GM18870 (cell line): ENCODE measurements around the gene RAB15.

ENCODE experiments used
- ATAC-seq: cut with Tn5 transposase; IDR thresholded peaks from one replicate; pipeline ENCODE4 v1.9.1; 2021; ENCODE audit warnings: moderate library complexity; ENCODE audit not compliant: unreplicated experiment

Gene RAB15

DNA sequence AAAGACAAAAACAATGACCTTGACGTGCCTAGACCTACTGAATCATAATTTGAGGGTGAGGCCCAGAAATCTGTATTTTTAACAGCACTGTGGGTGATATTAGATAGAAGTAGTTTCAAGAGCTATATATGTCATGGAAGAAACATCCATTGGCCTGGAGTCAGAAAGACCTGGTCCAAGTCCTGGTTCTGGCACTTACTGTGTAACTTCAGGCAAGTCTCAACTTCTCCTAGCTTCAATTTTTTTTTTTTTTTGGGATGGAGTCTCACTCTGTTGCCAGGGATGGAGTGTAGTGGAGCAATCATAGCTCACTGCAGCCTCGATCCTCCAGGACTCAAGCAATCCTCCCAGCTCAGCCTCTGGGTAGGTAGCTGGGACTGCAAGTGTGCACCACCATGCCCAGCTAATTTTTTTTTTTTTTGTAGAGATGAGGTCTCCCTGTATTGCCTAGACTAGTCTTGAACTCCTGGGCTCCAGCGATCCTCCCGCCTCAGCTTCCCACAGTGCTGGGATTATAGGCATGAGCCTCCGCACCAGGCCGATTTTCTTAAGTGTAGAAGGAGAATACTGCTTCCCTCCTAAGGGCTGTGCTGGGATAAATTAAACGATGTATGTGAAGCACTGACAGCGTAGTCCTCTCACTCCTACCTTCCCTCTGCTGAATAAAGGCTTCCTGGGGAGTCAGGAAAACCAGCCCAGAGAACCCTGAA lies 15.3 kb downstream of the RAB15 start:
- no peak for ATAC-seq

DNA sequence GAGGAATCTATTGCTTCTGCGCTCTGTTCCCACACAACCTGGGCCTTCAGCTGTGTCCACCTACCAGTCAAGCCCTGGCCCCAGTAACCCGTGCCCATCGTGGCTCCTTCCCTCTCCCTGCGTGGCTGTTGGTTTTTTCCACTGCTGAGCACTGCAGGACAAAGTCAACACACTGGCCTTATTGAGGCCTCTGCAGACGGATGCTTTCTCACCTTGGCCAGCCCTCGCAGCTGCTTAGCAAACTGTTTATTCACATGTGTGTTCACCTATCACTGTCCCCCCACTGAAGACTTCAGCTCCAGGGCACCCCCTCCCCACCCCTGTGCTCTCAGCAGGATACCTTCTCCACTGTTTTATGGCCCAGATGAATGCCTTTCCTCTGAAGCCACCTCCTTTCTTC lies 16.8 kb downstream of the RAB15 start:
- ATAC-seq = no peak

DNA sequence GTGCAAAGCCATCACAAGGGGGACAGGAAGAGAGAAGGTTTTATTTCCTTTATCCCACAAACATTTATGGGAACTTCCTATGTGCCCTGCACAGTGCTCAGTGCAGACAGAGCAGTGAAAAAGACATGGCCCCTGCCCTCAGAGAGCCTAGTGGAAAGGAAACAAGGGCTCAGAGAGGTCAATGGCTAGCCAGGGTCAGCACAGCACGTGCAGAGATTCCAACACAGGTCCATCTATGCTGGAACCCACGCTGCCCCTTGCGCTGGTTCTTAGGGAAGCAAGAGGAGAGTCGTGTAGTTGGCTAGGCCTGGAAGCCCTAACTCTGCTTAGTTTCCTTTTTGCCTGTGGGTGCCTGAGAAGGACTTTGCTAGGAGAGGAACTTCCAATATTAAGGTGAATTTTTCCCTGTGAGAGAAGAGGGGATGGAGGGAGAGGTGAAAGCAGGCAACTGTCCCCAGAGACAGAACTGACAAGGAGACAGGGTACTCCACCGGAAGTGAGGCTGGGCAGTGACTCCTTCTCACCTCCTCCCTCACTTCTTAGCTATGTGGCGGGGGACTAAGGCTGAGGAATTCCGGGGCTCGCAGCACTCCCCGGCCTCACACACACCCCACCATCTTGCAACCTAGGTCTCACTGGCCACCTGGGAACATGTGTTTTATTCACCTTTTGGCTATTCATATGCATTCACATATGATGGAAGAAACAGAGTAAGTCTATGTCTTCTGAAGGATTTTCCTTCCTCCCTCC lies 17.5 kb downstream of the RAB15 start:
- no peak for ATAC-seq

DNA sequence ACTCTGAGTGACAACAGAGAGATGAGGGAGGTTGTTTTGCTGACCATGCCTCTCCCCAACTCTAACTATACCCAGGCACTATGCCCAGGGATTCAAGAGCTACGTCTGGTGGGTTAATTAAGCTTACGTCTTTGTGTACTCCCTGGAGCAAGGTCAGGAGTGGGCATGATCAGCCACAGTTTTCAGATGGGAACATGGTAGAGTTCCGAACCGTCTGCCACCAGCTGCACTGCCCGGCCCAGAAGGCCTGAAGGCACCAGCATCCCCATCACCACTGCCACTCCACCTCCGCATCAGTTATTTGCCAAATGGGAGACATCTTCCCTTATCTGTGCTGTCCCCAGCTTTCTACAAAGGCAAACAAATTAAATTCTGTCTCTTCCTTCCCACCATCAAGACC lies 18.5 kb downstream of the RAB15 start:
- ATAC-seq = no peak

DNA sequence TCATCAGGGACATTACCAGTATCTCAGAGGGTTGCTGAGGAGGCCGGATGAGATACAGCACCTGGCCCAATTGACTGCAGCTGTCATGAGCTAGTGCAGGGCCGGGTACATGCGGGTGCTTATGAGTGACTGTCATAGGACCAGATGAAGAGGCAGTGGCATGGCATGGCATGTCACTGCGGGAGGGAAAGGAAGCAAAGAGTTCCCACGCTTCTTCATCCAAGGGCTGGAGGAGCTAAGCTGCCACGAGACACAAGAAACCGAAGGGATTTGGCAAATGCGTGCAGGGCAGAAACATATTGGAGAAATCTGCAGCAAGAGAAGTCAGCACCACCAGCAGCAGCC lies 18.9 kb downstream of the RAB15 start:
- ATAC-seq = no peak

DNA sequence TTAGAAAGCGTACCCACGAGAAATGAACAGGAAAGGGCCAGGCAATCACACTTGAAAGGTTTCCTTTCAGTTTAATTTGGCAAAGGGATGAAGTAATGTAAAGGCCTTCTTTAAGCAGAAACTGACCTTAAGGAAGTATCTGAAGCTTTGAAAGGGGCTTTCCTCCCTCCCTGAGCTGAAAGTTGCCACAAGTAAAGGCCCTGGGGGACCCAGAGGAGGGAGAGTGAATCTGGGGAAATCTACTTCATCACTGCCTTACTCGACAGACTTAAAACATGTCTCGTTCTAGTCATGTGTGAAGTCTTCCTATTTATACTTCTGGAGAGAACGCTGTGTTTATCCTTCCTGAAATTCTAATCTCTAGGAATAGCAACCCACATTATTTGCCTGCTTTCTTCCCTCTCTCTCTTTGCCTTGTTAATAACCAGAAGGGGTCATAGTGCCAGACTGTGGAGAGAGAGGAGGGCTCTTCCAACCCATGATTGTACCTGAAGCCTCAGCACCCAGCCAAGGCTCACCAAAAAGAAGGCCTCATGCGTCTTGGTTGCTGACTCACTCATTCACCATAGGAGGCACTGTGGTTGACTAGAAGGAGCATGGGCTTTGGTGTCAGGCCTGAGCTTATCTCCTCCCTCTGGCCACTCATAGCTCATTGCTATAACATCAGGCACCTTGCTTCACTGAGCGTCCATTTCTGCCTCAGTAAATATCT lies 19.4 kb downstream of the RAB15 start:
- peak; percentile 66 for ATAC-seq

DNA sequence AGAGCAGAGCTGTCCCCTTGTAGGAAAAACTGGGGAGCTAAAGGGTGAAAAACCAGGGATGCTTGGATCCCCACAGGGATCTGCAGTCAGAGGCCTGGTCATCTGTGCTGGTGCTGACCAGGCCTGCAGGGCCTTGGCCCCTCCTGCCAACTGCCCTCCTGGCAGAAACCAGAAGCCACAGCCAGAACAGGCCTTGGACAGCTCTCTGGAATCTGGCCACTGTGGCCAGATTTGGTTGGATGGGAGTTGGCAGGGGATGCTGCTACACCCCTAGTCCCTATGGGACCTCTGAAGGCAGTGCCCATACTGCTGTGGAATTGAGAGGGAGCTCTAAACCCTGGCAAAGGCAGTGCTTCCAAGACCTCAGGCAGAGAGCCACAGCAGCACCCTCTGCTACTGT lies 20.4 kb downstream of the RAB15 start:
- no peak for ATAC-seq

DNA sequence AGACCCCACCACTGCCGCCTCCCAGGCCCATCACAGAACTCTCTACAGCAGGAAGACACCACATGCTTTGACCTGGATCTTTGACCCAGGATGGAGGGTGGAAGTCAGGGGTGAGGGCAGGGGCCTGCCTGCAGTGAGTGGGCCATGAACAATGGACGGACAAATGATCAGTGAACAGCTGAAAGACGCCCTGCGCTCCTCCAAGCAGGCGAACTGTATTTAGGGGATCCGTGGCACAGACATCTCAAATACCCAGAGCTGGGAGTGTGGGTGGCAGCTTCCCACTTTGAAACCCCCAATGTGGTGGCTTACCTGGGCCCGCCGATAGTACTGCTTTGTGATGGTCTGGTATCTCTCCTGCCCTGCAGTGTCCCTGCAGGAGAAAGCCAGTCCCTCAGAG lies 20.8 kb downstream of the RAB15 start:
- ATAC-seq = no peak

DNA sequence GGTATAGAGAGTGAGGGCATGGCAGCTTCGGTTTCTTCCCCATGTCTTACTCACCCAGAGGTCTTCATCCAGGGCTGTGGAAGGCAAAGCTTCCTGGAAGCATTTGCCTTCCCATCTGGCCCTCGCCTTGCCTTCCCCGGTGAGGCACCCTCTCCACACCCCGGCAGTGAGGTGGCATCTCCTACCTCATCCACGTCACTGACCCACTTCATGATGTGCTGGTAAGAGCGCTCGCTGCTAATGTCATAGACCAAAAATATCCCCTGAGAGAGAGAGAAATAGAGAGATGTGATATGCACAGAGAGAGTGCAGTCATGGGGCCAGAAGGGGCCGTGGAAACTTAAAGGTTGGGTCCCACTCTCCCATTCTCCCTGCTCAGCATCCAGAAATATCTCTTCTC lies 21.2 kb downstream of the RAB15 start:
- no peak for ATAC-seq

DNA sequence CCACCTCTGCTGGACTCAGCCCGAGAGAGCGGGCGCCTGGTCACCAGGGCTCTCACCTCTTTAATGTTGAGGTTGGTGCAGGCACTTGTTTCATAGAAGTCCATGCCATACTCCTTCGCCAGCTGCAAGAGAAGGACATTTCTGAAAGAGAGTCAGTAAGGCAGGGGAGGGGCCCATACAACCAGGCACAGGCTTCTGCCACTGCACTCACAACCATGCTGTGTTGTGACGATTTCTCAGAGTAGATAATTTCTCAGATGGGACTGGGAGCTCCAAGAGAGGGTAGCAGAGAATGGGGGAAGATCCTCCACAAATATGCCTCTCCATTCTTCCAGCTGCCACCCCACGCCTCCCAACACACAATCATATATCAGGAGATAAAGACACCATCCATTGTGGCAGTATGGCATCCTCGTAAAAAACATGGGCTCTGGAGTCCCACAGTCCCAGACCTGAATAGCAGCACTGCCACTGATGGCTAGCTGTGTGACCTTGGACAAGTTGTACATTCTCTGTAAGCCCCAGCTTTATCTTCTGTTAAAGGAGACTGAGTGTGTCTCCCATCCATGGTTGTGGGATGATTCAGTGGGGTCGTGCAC lies 23.4 kb downstream of the RAB15 start:
- no peak for ATAC-seq

DNA sequence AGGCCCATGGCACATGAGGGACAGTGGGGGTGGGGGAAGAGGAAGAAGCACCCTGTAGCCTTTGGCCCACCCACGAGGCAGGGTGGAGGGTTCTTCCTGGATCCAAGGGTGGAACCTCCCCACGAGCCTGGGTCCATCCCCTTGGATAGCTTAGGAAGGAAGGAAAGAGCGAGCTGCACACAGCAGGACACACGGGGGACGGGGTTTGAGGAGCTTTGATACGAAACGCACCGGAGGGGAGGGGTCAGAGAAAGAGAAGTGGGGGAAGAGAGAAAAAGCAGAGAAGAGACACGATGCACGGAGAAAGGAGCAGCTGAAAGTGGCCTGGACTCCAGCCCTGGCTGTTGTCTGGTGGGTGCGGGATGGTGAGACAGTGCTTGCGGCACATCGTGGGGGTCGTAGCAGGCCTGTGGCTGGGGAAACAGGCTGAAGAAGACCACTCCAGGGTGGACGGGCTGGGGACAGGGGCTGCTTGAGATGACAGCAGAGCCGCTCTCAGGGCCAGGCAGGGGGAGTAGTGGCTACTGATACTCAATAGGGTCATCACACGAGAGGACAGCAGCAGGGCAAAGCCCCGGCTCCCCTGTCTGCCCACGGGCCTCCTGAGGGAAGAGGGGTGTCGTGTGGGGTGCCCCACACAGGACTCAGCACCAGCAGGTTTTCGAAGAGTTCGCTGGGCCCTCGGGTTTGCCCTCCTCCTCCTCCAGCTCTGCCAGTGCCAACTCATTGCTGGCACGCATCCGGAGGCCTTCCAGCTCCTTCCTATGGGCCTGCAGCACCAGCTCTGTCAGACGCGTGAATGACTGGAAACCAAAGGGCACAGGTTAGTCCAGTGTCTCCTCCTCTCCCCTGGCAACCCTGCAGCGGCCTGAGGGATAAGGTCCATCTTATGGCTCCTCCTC lies 24.2 kb downstream of the RAB15 start:
- ATAC-seq = no peak

DNA sequence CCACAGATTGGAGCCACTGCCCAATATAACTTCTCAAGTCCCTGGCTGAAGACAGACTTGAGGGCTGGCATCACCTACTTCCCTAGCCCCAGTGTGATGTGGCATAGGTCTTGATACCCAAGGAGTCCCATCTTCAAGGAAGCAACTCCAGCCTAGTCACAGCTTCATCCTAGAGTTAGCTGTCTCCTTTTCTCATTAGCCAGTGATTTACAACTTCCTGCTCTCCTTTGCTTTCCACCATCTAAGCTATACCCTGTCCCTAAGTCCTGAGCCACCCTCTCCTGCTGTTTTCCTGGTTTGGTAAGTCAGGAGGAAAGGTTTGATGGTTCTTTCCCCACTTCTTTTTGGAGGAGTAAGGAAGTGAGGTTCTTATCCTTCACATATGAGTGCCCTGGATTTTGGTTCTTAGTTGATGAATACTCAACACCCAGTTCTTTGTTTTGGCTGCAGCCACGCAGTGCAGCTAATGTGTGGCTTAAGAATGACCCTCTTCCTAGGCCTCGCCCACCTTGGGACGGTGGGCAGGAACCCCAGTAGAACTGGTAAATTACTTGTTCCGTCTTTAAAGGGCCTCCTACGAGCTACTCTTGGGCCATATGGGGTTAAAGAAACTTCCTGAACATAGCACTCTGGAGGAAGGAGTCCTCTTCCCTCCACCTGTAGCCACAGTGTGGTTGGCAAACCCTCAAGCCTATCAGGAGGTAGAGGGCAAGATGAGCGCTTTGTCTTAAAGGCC lies 25.7 kb downstream of the RAB15 start:
- ATAC-seq = no peak

DNA sequence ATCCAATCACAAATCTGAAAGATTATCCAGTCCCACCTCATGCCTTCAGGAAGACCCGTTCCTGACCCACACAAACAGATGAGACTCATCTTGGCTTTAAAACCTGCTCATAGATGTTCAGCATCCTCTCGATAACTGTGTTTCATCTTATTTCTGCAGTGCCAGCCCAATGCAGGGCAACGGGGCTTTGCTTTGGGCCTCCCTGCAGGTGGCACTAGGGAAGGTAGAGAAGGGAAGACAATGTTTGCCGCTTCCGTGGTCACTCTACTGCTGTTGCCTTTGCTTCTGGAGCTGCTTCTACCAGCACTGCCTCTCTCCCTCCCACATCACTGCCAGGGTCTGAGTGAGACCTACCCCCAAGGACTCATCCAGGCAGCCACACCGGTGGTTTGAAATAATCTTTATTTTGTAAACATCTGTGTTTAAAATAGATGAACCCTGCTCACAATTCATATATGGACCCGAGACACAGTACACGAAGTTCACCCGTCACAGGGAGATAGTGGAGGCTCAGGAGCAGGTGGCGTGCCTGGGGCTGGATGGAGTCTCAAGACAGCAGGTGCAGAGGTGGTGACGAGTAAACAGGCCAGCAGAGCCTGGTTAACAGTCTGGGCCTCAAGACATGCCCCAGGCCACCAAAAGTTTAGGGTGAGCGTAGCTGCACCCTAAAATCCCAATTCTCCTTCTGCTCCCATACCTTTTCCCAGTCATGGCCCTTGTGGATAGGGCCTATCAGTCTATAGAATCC lies 26.5 kb downstream of the RAB15 start:
- no peak for ATAC-seq

DNA sequence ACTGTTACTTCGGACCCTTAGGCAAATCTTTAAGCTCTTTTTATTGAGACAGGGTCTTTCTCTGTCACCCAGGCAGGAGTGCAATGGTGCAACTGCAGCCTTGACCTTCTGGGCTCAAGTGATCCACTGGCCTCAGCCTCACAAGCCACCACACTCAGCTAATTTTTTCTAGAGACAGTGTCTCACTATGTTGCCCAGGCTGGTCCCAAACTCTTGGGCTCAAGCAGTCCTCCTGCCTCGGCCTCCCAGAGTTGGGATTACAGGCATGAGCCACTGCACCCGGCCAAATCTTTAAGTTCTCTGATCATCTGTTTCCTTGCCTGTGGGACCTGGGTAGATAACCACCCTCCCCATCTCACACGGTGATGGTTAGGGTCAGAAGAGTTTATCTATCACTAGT lies 27.3 kb downstream of the RAB15 start:
- no peak for ATAC-seq

DNA sequence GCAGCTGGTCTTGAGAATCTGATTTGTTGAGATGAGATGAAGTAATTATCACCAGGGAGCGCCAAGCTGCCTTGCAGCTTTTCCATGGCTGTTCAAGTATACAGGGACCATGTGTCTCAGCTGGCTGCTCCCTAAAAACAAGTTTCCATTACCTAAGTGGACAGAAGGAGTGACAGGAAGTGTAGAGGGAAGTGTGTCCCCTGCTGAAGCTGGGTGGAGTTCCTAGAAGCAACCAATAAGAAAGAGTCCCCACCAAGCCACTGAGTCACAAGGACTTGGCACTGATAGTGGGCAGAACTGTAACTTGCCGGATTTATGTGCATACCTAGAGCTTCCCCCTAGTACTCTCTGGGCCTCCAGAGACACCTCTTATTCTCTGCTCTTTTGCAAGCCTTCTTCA lies 28.1 kb downstream of the RAB15 start:
- ATAC-seq = no peak

DNA sequence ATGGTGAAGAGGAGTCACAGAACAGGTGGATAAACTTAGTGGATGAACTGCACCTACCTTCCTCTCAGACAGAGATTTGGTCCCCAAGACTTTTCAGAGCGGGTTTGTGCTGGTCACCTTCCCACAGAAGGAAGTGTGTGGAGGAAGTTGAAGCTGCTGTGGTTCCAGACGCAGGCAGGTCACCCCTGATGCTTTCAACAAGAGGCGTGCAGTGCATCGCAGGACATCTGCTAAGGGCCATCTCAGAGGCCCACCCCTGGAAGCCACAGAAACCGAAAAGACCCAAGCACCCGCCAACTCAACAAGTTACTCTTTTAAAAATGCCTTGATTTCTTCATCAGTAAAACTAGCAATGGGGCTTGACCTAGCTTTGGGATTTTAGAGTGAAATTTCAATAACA lies 28.6 kb downstream of the RAB15 start:
- no peak for ATAC-seq

DNA sequence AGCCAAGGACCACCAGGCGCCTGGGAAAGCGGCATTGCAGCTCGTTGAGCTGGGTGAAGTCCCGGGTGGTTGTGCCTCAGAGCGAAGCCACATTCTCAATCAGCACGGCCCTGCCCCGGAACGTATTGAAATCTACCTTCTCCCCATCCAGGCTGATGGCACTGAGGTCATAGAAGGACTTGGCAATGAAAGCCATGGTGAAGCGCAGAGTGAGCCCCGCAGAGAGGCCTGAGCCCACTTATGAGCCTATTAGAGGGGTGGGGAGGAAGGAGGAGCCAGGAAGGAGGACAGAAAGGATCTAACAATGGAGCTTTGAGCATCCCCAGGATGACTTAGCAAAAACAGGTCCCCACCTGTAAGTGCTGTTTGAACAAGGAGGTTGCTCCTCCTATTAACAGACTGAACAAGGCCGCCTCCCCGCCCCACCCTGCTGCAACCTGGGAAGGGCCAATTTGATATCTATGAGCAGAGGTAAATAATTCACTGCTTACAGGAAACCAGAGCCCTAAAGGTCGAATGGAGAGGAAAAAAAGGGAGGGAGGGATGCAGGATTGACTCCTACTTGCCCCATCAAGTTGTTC lies 29.5 kb downstream of the RAB15 start, which contains the start of gene GPX2:
Gene GPX2 (minus strand): TSS at position 215 of the 581 bp plus-strand sequence. CDS start 19 bp downstream, at position 196.
- ATAC-seq = no peak

DNA sequence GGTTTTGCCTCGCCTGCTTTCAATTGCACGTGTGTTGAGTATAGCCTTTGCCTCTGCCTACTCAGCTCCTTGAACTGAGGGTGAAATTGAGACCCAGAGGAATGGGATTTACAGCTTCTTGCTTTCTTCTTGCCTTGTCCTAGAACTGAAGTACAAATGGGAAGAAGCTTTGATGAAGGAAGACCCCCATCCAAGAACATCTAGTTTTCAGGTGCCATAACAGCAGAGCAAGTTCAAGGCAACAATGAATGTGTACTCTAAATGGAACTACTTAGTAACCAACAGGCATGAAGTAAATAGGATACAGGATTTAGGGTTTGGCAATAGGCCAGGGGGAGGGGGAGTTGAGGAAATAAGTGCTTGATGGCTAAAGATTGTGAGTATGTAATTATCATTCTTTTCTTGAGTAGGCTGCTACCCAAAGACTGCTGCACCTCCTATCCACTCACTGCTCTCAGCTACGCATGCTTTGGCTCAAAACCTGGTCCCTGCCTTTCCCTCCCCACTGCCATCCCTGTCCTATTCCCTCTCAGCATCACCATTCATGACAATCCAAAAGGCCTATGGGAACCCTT lies 31.7 kb downstream of the RAB15 start:
- no peak for ATAC-seq

DNA sequence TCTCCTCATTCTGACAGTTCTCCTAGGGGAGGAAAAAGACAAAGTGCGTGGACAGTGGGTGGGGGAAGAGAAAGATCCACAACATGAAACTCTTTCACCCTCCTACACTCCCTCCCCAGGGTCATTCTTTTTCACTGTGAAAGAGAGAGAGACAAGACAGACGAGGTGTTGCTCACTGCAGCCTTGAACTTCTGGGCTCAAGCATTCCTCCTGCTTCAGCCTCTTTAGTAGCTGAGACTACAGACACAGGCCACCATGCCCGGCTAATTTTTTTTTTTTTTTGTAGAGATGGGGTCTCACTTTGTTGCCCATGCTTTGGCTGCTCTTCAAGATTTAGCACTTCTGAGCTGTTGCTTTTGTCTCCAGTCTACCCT lies 32.3 kb downstream of the RAB15 start:
- ATAC-seq = no peak
